GM12878 (cell line): Measurements from ENCODE around the gene TDRD7.

Experiments used
- NRF1 ChIP-seq: conservative IDR thresholded peaks from 2 replicates; pipeline ENCODE4 v1.6.1; 2011; ENCODE audit warnings: mild to moderate bottlenecking, low read depth, low read length, improper control_type of control experiment
- POLR2A ChIP-seq: IDR thresholded peaks from 2 replicates; pipeline ENCODE4 v1.6.1; 2011; ENCODE audit warnings: low read depth, mild to moderate bottlenecking, low read length
- RAD51 ChIP-seq: fragments of 450-650 bp; IDR thresholded peaks from 2 replicates; pipeline ENCODE4 v1.6.1; 2016; ENCODE audit warnings: moderate library complexity, mild to moderate bottlenecking, inconsistent platforms
- TF ChIP-seq, protein P1 (sequence below): IDR thresholded peaks from 2 replicates; pipeline ENCODE4 v1.6.1; 2011; ENCODE audit warnings: low read depth, mild to moderate bottlenecking, low read length, moderate library complexity, borderline replicate concordance; ENCODE audit errors: extremely low read depth

GRCh38 chr9:97387936-97388684, 23.8 kb upstream of the TDRD7 start:
- TF ChIP-seq RAD51 (no peak), NRF1 (no peak), POLR2A (no peak)
- TF ChIP-seq, protein P1, sequence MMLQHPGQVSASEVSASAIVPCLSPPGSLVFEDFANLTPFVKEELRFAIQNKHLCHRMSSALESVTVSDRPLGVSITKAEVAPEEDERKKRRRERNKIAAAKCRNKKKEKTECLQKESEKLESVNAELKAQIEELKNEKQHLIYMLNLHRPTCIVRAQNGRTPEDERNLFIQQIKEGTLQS: no peak
